ENCODE results near the gene IGHMBP2.

Gene IGHMBP2

GRCh38 chr11:68977781-68978625 lies 74.3 kb downstream of the IGHMBP2 start:
- Mint-ChIP-seq H3K9me3 (peaks cover 9% of the 10 kb centered on the region), H3K27me3 (ENCODE audit: low read depth) (peaks cover 23% of the 10 kb centered on the region), H3K4me1 (peaks cover 42% of the 10 kb centered on the region), H3K4me3 (no peak overlapping the region), H3K36me3 (ENCODE audit: low read depth) (no peaks in the 10 kb centered on the region), H3K27ac (peak overlapping the region in 1 of 3 experiments; percentile 43)
- TF ChIP-seq CTCF (IDR thresholded peaks at IDR 0.05; ENCODE audit: unreplicated experiment in 3 of 3): no peak

GRCh38 chr11:68978626-68978930 lies 74.9 kb downstream of the IGHMBP2 start:
- Mint-ChIP-seq H3K36me3 (ENCODE audit: low read depth) (no peaks in the 10 kb centered on the region), H3K9me3 (peaks cover 9% of the 10 kb centered on the region), H3K27ac (peak overlapping the region in 2 of 3 experiments; percentile 29), H3K4me3 (no peak overlapping the region), H3K27me3 (ENCODE audit: low read depth) (peaks cover 23% of the 10 kb centered on the region), H3K4me1 (peaks cover 36% of the 10 kb centered on the region)
- no peak for TF ChIP-seq CTCF (IDR thresholded peaks at IDR 0.05; ENCODE audit: unreplicated experiment in 3 of 3)

DNA sequence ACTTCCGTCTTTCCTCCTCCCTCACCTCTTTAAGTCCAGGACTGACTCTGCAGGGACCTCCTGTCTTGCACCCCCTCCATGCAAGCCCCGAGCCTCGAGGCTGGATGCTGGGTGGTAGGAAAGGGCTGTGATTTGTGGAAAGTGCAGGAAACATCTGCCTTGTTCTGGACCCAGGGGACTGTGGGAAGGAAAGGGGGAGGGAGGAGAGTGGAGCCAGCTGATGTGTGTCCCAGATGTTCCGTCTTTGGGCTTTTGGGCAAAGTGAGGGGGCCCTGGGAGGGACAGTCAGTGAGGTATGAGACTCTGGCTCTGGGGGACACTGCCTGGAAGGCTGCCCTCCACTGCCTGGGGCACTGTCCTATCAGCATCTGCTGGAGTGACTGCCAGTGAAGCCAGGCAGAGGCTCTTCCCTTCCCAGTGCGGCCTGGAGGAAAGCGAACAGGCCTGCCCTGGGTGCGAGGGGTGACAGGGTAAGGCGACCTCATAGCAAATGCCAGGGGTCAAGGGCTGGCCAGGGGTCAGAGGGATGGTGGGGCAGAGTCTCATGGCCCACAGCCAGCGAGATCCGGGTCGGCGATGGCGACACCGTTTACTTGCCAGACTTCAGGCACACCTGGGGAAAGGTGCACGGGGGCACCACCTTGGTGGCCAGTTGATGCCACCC lies 75.4 kb downstream of the IGHMBP2 start:
- Mint-ChIP-seq H3K4me1 (peaks cover 33% of the 10 kb centered on the region), H3K9me3 (peaks cover 10% of the 10 kb centered on the region), H3K36me3 (ENCODE audit: low read depth) (no peaks in the 10 kb centered on the region), H3K27me3 (ENCODE audit: low read depth) (peaks cover 24% of the 10 kb centered on the region), H3K4me3 (no peak overlapping the region), H3K27ac (peak overlapping the region in 2 of 3 experiments; percentile 29)
- no peak for TF ChIP-seq CTCF (IDR thresholded peaks at IDR 0.05; ENCODE audit: unreplicated experiment in 3 of 3)

DNA sequence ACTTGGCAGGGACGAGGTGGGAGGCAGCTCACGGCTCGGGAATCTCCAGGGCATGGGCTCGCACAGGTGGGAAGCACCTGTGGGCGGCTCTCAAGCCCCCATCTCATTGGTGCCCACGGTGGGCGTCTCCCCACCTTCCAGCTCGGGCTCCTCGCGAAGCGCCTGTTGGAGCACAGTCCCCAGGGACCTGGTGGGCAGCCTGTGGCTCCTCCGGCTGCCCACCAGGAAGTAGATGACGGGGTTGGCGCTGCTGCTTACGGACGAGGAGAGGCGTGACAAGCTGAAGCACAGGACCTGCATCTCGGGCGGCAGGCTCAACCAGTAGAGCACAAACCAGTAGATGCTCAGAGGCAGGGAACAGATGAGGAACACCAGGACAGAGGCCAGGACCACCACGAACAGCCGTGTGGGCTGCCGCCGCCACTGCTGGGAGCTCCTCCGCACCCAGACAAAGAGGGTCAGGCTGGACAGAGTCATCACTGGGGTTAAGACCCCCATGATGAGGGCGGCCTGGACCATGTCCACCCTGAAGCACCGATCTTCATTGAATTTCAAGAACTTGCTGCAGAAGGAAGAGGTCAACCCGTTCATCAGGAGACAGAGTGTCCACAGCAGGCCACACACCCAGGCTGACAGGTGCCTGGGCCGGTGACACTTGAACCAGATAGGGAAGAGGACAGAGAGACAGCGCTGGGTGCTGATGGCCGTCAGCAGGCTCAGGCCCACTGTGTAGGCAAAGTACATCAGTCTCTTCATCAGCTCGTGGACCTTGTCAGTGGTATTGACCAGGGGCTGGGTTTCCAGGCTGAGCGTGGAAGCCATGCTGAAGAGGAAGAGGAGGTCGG lies 76.5 kb downstream of the IGHMBP2 start:
- H3K27me3 Mint-ChIP-seq (ENCODE audit: low read depth): peaks cover 24% of the 10 kb centered on the region
- H3K4me1 Mint-ChIP-seq: peaks cover 28% of the 10 kb centered on the region
- H3K9me3 Mint-ChIP-seq: peaks cover 12% of the 10 kb centered on the region
- H3K36me3 Mint-ChIP-seq (ENCODE audit: low read depth): no peaks in the 10 kb centered on the region
- H3K27ac Mint-ChIP-seq: no peak overlapping the region
- H3K4me3 Mint-ChIP-seq: no peak overlapping the region
- no peak for TF ChIP-seq CTCF (IDR thresholded peaks at IDR 0.05; ENCODE audit: unreplicated experiment in 3 of 3)

DNA sequence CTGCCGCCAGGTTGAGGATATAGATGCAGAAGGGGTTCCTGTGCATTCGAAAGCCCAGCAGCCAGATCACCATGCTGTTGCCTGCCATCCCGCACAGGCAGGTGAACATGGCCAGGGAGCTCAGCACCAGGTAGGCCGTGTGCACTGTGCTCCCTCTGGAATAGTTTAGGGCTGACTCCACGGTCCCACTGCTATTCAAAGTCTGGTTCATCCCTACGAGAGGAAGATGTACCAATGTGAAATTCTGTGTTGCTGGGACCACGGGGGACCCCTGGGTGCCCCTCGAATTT lies 77.0 kb downstream of the IGHMBP2 start, which contains the start of gene MRGPRD:
Gene MRGPRD (minus strand): TSS at position 211 of the 290 bp plus-strand sequence. CDS start 0 bp downstream, at position 211.
- Mint-ChIP-seq H3K36me3 (ENCODE audit: low read depth) (no peaks in the 10 kb centered on the region), H3K4me1 (peaks cover 28% of the 10 kb centered on the region), H3K27me3 (ENCODE audit: low read depth) (peaks cover 24% of the 10 kb centered on the region), H3K9me3 (peaks cover 12% of the 10 kb centered on the region), H3K4me3 (no peak within 1 kb of the TSS), H3K27ac (no peak within 1 kb of the TSS)
- no peak for TF ChIP-seq CTCF (IDR thresholded peaks at IDR 0.05; ENCODE audit: unreplicated experiment in 3 of 3)

All from nephron (organoid).